ENCODE measurements around the gene PMCH. TPM values are rescaled to one million over a fixed set of nuclear protein-coding genes. Genes with fewer than 3 reads are reported as not detected.

The PMCH gene
- total and polyA plus RNA-seq, 3 donors from 2014 or later, result not detected

DNA sequence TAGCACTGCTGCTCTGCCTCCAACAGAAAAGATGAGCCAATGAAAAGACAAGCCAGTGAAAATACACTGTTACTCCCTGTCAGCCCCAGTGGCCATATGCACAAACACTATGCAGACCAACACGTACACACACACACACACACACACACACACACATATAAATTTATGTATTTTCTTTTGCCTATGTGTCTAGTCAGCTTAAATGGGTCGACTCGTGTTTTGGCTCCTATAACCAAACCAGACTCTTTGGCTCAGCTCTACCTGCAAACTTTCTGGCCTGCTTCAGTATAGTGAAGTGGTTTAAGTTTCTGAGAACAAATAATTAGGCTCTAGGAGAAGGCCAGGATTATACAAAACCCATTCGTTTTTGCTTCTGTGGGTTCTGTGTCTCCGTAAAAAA, 30.3 kb upstream of the PMCH start:
- WGBS, 2 donors, result 70 to 76% methylated on average over 5 of the region's 5 CpGs
- no peak overlapping the region for H3K4me3 ChIP-seq
- DNase-seq, result no peak
- H3K27ac ChIP-seq, result no peak overlapping the region
- H3K36me3 ChIP-seq (ENCODE audit: low read depth, missing control alignments), result no peaks in the 10 kb centered on the region
- intact Hi-C loops (cut with DNase I; ENCODE audit: low total_unique reads), result no loop called here
- no peaks in the 10 kb centered on the region for H3K9me3 ChIP-seq
- H3K27me3 ChIP-seq, result no peaks in the 10 kb centered on the region
- no peaks in the 10 kb centered on the region for H3K4me1 ChIP-seq
- TF ChIP-seq POLR2A (IDR thresholded peaks at IDR 0.05), result no peak
- TF ChIP-seq, protein P1, sequence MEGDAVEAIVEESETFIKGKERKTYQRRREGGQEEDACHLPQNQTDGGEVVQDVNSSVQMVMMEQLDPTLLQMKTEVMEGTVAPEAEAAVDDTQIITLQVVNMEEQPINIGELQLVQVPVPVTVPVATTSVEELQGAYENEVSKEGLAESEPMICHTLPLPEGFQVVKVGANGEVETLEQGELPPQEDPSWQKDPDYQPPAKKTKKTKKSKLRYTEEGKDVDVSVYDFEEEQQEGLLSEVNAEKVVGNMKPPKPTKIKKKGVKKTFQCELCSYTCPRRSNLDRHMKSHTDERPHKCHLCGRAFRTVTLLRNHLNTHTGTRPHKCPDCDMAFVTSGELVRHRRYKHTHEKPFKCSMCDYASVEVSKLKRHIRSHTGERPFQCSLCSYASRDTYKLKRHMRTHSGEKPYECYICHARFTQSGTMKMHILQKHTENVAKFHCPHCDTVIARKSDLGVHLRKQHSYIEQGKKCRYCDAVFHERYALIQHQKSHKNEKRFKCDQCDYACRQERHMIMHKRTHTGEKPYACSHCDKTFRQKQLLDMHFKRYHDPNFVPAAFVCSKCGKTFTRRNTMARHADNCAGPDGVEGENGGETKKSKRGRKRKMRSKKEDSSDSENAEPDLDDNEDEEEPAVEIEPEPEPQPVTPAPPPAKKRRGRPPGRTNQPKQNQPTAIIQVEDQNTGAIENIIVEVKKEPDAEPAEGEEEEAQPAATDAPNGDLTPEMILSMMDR (IDR thresholded peaks at IDR 0.05), result no peak

DNA sequence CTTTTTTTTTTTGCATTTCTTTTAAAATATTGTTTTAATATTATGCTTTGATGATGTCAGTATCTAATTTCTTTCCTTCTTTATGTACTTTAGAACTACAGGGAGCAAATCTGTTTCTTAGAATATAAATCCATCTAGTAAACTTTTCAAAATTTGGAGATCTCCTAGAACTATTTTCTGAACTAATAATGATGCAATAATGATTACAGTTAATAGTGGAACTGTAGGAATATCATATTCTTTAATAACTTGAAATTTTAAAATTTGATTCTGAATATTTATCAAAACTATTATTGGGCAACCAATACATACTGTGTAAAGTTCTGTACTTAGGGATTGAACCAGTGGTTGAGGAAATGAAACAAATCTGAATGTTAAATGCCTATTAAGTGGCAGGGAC, 23.1 kb upstream of the PMCH start:
- Histone ChIP-seq H3K4me3 (no peak overlapping the region), H3K9me3 (no peaks in the 10 kb centered on the region), H3K27me3 (no peaks in the 10 kb centered on the region), H3K27ac (no peak overlapping the region), H3K4me1 (no peaks in the 10 kb centered on the region), H3K36me3 (ENCODE audit: low read depth, missing control alignments) (no peaks in the 10 kb centered on the region)
- no peak for DNase-seq
- TF ChIP-seq, protein P1 (IDR thresholded peaks at IDR 0.05), result no peak
- no peak for TF ChIP-seq POLR2A (IDR thresholded peaks at IDR 0.05)
- intact Hi-C loops (cut with DNase I; ENCODE audit: low total_unique reads), result no loop called here

DNA sequence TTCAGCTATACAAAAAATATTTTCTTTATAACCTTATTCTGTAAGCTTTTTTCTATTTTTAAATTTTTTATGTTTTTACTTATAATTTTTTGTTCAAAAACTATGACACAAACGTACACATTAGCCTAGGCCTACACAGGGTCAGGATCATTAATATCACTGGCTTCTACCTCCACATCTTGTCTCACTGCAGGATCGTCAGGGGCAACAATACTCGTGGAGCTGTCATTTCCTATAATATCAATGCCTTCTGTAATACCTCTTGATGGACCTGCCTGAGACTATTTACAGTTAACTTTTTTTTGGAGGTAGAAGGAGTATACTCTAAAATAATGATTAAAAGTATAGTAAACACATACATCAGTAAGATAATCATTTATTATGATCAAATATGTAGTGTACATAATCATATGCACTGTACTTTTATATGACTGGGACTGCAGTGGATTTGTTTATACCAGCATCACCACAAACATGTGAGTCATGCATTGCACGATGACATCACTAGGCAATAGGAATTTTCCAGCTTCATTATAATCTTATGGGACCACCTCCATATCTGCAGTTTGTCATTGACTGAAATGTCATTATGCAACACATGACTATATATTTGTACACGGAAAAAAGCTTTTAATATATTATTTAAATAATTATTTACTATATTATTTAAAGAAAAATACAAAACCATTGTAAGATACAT, 18.5 kb upstream of the PMCH start:
- no peak overlapping the region for H3K27ac ChIP-seq
- WGBS, 2 donors, result 89 to 91% methylated on average over 5 of the region's 5 CpGs
- no peaks in the 10 kb centered on the region for H3K9me3 ChIP-seq
- H3K27me3 ChIP-seq, result no peaks in the 10 kb centered on the region
- no peaks in the 10 kb centered on the region for H3K4me1 ChIP-seq
- H3K4me3 ChIP-seq, result no peak overlapping the region
- intact Hi-C loops (cut with DNase I; ENCODE audit: low total_unique reads), result no loop called here
- no peak for DNase-seq
- TF ChIP-seq POLR2A (IDR thresholded peaks at IDR 0.05), result no peak
- TF ChIP-seq, protein P1 (IDR thresholded peaks at IDR 0.05), result no peak
- no peaks in the 10 kb centered on the region for H3K36me3 ChIP-seq (ENCODE audit: low read depth, missing control alignments)

DNA sequence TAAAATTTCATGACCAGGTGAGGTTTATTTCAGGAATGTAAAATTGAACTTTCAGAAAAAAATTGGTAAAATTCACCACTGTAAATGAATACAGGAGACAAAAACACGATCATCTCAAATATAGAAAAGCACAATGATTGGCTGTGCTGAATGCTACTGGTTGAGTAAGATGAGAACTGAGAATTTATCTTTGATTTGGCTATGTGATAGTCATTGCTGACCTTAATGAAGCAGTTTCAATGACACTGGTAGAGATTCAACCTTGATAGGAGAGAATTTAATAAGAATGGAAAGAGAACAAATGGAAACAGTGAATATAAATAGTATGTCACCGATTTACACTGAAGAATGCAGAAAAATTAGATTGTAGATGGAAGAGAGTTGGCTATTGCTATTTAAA, 6.4 kb upstream of the PMCH start:
- TF ChIP-seq POLR2A (IDR thresholded peaks at IDR 0.05), result no peak
- TF ChIP-seq, protein P1 (IDR thresholded peaks at IDR 0.05), result no peak
- H3K36me3 ChIP-seq (ENCODE audit: low read depth, missing control alignments), result no peaks in the 10 kb centered on the region
- no peaks in the 10 kb centered on the region for H3K27me3 ChIP-seq
- no peak overlapping the region for H3K27ac ChIP-seq
- intact Hi-C loops (cut with DNase I; ENCODE audit: low total_unique reads), result no loop called here
- no peak overlapping the region for H3K4me3 ChIP-seq
- DNase-seq, result no peak
- H3K4me1 ChIP-seq, result no peaks in the 10 kb centered on the region
- H3K9me3 ChIP-seq, result no peaks in the 10 kb centered on the region
- WGBS, 2 donors, result 92 to 98% methylated on average over 2 of the region's 2 CpGs

DNA sequence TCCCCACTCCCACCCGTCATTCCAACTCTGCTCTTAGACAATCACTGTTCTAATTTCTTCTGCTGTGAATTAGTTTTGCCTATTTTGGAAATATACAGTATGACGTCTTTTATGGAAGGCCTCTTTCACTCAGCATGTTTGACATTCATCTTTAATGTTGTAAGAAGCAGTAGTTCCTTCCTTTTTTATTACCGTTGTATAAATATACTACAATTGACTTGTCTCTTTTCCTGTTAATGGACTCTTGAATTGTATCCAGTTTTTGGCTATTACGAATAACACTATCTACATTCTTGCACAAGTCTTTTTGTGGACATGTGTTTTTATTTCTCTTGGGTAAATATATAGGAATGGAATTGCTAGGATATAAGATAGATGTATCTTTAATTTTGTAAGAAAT, 4.9 kb upstream of the PMCH start:
- Histone ChIP-seq H3K9me3 (no peaks in the 10 kb centered on the region), H3K4me3 (no peak overlapping the region), H3K4me1 (no peaks in the 10 kb centered on the region), H3K27ac (no peak overlapping the region), H3K36me3 (ENCODE audit: low read depth, missing control alignments) (no peaks in the 10 kb centered on the region), H3K27me3 (no peaks in the 10 kb centered on the region)
- no peak for TF ChIP-seq POLR2A (IDR thresholded peaks at IDR 0.05)
- TF ChIP-seq, protein P1 (IDR thresholded peaks at IDR 0.05), result no peak
- intact Hi-C loops (cut with DNase I; ENCODE audit: low total_unique reads), result no loop called here
- DNase-seq, result no peak
- WGBS, 2 donors, result 88 to 90% methylated on average over 4 of the region's 4 CpGs

Data from testis (tissue), 3 donors.